HG03060 (cell line): ENCODE results near the gene DEGS1.

Experiments
- ATAC-seq: cut with Tn5 transposase; IDR thresholded peaks from one replicate; pipeline ENCODE4 v1.9.1; 2021; ENCODE audit warnings: low read depth, moderate number of reproducible peaks; ENCODE audit not compliant: unreplicated experiment

The DEGS1 gene

DNA sequence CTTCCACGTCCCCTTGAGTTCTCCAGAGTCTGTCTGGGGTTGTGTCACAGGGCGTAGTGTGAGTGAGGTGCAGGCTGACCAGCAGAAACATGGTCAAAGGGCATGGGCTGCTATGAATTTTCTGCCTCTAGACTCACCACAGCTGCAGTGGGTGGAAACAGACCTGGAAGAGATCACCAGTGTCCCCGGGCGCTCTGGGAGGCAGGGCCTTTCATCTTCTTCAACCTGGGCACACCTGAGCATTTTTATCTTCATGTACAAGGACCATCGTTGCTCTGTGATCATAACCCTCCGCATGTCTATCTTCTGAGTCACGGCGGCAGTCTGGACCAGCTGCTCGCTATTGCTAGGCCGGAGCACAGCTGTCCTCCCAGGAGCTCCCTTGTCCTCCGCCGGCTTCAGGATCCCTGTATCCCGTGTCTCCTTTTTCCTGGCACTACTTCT lies 29.6 kb downstream of the DEGS1 start:
- no peak for ATAC-seq

DNA sequence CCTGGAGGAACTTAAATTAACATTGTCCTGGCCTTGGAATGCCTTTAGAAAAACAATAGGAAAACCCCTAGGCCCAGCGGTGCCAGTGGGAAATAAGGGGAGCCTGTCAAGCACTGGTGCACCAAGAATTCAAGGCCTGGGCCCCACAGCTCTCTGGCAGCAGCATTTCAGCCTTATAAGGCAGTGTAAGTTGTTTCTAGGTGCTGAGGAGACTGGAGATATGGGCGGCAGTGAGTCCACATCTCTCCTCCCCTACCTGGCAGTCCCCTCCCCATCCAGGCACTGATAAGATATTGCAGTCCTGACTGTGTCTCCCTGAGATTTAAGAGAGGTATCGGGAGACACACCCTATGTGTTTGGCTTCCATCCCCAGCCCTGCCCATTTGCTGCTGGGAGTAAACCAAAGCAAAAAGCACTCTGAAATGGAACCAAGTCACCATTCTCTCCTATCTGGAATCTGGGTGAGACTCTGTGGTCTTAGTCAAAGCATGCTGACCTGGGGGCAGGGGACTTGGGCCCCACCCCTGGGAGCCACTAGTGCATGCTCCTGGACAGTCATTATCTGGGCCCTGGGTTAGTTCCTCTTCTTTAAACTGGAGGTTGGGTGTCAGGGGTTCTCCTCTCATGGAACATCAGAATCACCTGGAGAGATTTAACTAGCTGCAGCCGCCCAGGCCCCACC lies 30.5 kb downstream of the DEGS1 start:
- no peak for ATAC-seq

DNA sequence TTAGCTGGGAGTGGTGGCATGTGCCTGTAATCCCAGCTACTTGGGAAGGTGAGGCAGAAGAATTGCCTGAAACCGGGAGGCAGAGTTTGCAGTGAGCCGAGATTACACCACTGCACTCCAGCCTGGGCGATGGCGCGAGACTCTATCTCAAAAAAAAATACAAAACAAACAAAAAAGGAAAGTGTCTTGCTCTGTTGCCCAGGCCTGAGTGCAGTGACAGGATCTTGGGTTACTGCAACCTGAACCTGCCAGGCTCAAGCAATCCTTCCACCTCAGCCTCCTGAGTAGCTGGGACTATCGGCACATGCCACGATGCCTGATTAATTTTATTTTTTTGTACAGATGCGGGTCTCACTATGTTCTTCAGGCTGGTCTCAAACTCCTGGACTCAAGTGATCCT lies 33.3 kb downstream of the DEGS1 start:
- no peak for ATAC-seq

DNA sequence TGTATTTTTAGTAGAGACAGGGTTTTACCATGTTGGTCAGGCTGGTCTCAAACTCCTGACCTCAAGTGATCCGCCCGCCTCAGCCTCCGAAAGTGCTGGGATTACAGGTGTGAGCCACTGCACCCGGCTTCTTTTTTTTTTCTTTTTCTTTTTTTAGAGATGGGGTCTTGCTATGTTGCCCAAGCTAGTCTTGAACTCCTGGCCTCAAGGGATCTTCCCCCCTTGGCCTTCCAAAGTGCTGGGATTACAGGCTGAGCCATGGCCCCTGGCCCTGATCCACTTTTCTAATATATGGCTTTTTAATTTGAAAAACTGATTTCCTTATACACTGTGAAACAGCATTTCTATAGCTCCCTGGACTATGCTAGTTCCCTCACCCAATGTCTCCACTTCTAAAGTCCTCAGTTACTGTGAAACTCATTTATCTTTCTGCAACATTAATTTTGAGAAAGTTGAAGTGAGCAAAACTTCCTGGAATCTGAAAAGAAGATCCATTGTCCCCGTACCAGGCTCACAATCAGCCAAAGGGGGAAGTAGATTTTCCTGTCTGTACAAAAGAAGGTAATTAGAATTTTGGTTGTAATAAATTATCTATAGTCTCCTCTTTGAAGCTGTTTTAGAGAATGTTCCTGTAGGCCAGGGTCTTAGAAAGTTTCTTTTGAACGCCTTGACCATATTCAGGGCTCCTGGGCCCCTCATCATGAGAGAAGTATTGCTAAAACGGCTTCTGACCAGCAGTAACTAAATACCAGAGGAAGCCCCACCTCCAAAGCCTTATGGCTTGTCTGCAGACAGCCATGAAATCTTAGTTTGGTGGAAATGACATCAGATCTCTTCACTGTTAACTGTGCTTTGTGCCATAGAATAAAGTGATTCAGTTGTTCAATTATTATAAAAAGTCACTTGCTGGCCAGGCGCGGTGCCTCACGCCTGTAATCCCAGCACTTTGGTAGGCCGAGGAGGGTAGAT lies 34.9 kb downstream of the DEGS1 start:
- no peak for ATAC-seq

DNA sequence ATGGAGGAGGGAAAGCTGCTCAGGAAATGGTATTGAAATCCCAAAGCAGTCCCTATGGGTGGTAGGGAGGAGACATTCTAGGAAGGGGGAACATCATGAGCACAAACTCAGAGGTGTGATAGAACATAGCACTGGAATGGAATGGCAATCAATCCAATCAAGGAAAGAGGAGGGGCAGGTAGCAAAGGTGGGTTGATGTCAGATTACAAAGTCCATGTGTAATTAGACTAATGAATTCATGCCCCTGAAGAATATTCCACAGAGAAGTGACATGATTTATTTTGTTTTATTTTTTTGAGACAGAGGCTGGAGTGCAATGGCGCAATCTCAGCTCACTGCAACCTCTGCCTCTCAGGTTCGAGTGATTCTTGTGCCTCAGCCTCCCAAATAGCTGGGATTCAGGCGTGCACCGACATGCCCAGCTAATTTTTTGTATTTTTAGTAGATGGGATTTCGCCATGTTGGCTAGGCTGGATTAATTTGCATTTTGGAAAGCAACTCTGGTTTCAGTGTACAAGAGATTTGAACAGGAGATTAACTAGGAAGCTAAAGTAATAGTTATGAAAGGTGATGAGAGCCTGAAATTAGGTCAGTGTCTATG lies 36.1 kb downstream of the DEGS1 start:
- no peak for ATAC-seq

DNA sequence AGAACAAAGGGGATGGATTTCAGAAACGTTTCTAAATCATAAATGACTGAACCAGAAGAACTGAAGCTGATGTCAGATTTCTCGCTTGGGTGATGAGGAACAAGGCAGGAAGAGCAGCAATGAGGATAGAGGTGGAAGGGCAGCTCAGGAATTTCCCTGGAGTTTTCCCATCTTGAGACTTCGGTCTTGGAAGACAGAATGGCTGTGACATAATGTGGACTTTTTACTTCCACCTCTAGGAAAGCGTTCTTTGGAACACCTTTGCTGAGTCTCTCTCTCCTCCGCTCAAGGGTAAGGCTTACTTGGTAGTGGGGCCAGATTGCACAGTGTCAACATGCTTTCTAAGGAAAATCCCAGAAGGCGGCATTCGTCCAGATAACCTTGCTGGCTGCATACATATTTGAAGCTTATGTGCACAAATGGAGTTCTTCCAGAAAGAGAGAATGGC lies 36.6 kb downstream of the DEGS1 start:
- no peak for ATAC-seq

DNA sequence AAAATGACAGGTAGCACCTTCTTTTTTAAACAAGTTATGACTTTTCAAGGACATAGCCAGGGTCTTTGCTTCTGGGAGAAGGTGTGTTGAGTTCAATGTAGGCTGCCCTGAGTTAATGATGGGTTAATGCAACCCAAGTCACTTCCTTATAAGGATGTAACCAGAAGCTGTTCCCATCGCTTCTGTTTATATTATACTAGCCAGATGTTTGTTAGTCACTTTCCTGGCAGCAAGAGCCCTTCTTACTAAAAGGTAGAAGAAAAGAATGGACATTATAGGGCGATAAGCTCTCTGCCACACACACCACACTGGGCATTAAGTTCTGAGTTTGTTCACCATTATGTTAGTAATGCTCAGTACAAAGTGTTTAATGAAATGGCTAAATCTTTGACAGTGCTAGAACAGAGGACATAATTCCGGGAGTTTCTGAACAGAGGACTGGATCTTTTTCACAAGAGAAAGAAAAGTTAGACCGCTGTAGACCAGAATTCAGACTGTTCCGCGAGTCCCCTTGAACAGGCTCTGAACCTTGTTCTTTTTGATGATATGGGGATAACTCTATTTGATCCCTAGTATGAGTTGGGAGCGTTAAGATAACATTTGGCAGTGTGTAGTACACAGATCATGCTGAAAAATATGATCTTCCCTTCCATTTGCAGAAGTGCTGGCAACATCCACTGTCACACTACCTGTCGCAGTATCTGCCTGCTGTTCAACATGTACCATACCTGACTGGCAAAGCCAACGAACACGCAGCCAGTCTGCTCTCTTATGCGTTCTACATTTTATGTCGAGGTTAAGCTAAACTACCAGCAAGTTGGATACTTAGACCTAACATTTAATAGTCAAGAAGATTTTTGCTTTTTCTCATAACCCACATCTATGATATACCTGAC lies 41.0 kb downstream of the DEGS1 start:
- no peak for ATAC-seq

DNA sequence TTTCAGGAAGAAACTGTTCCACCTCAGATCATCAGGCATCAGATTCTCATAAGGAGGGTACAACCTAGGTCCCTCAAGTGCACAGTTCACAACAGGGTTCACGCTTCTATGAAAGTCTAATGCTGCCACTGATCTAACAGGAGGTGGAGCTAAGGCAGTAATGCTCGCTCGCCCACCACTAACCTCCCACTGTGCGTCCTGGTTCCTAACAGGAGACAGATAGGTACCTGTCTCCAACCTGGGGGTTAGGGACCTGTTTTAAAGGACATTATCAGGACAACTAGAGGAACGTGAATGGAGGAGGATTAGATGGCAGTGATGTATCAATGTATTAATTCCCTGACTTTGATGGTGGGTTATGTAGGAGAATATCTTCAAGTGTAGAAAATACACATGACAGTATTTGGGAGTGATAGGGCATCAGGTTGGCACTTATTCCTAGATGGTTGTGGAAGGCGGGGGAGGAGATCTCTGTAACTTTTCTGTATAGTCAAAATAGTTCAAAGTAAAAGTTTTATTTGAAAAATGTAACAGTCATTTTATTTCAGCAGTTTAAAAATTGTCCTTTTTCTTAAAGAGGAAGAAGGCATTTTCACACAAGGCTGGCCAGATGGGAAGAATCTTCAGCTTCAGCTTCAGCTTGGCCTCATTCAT lies 43.9 kb downstream of the DEGS1 start:
- ATAC-seq, result no peak

DNA sequence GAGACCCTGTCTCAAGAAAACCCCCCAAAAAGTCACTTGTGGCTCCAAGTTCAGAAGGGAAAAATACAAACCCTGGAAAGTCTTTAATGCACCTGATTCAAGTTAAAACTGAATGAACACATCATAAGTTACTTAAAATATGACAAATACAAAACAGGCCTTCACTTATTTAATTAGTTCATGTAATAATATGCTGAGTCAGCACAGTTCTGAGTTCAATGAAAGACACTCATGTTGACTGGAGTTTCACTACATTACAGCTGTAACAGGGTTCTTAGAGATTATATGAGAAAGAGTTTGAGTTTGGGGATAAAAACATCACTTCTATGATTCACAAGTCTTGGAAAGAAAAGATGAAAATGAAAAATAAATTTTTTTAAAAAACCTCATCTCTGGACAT lies 51.0 kb downstream of the DEGS1 start:
- ATAC-seq, result no peak

DNA sequence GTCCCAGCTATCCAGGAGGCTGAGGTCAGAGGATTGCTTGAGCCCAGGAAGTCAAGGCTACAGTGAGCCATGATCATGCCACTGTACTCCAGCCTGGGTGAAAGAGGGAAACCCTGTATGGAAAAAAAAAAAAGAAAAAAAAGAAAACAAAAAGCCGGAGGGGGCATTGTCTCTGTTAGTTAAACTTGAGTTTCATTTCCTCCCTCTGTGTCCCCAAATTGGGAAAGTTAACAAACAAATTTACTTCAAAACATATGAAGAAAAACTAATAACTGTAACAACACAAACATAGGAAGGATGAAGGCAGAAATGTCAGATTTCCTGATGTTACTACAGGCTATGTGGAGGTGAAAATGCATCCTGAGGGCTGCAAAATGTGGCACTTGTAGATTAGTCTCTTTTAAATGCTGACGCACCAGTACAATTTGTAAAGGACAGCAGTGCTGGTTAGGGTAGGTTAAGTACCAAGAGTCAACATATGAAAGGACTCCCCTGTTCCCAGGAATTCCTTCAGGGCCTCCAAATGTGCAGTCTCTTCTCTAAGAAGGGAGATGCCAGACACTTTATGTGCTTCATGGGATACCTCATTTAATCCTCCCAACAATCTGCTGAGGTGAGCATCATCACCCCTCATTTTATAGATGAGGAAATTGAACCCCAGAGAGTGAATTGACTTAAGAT lies 52.9 kb downstream of the DEGS1 start:
- ATAC-seq, result no peak

DNA sequence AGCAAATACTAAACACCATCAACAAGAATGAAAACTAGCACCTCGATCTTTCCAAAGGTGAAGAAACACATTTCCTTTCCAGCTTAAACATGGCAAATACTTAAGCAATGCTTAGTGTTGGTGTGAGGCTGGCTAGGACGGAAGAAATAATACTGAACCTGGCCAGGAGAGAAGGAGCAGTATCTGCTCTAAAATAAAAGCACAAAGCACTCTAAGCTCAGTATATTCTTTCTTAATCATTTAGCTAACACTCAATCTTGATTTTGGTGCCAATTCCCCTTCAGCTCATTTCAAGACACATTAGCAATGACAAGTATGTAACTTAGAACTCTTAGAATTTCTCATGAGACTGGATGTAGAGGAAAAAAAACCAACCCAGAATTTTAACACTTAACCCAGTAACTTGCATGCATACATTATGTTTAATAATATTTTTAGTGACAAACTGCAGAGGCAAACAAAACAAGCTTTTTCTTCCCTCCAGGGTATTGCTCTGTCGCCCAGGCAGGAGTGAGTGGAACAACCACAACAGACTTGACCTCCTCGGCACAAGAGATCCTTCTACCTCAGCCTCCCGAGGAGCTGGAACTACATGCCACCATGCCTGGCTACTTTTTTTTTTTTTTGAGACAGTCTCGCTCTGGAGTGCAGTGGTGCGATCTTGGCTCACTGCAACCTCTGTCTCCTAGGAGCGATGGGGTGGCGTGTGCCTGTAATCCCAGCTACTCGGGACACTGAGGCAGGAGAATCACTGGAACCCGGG lies 54.3 kb downstream of the DEGS1 start:
- ATAC-seq, result no peak

DNA sequence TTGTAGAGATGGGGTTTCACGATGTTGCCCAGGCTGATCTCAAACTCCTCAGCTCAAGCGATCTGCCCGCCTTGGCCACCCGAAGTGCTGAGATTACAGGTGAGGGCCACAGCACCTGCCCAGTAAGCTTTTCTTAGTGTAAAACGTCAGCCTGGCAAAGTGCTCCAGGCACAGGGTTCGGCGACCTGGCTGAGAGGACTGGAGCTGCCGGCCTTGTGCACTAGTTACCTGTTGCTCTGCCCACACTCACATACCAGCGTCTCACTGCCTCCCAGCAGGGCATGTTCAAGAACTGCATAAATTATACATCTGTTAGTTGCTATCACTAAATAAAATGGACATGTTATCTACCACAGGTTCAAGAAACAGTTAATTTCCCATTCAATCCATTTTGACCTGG lies 55.2 kb downstream of the DEGS1 start:
- no peak for ATAC-seq

DNA sequence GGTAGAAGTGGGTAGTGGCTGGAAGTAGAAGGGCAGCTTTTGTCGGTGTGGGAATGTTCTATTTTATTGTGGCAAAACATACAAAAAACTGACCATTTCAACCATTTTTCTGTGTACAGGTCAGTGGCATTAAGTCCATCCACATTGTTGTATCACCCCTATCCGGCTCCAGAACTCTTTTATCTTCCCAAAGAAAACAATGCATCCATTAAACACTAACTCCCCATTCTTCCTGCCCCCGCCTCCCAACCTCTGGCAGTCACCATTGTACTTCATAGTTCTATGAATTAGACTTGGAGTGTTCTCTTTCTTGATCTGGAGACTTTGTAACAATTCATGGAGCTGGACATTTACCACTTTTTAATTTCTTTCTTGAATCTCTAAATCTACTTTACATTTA lies 55.7 kb downstream of the DEGS1 start:
- ATAC-seq, result no peak
